Left lung (tissue), 10 donors: ENCODE measurements around the gene TOPBP1. TPM values are rescaled to one million over a fixed set of nuclear protein-coding genes. Genes with fewer than 3 reads are reported as not detected.

ENCODE experiments used
- ATAC-seq: fragments of 200-7000 bp; cut with Tn5 transposase; one replicate; pipeline ENCODE4 v1.9.1; 2020; ENCODE audit warnings: moderate library complexity
- DNase-seq, 4 donors: peaks; one replicate each; pipeline ENCODE4 v3.0.0-alpha.2; 2013 to 2020
- H3K27ac ChIP-seq, 2 donors: fragments of 200-600 bp; sonication (generic) in 1 of 2; one replicate each; pipeline versions ENCODE4 v1.5.0 to v1.8.0; 2020 to 2021
- H3K27me3 ChIP-seq, 2 donors: fragments of 200-600 bp; sonication (generic) in 1 of 2; one replicate each; pipeline versions ENCODE4 v1.5.0 to v1.8.0; 2020 to 2021
- H3K36me3 ChIP-seq, 2 donors: fragments of 200-600 bp; sonication (generic) in 1 of 2; one replicate each; pipeline versions ENCODE4 v1.5.0 to v1.8.0; 2020 to 2021
- H3K4me1 ChIP-seq, 2 donors: fragments of 200-600 bp; one replicate each; pipeline ENCODE4 v1.8.0; 2021
- H3K4me3 ChIP-seq, 2 donors: fragments of 200-600 bp; sonication (generic) in 1 of 2; one replicate each; pipeline versions ENCODE4 v1.5.0 to v1.8.0; 2020 to 2021; ENCODE audit warnings: mild to moderate bottlenecking in 1 of 2
- H3K9me3 ChIP-seq, 2 donors: fragments of 200-600 bp; sonication (generic) in 1 of 2; one replicate each; pipeline versions ENCODE4 v1.5.0 to v1.8.0; 2020 to 2021
- CTCF ChIP-seq, 2 donors: fragments of 200-600 bp; sonication (generic) in 1 of 2; IDR thresholded peaks; one replicate each; pipeline versions ENCODE4 v1.5.0 to v1.8.0; 2021; ENCODE audit warnings: antibody characterized with exemption in 2 of 2
- intact Hi-C, 2 donors: fragments of 100-400 bp; cut with DNase I; formaldehyde crosslinking; loops; one replicate each; pipeline versions ENCODE4 v1.11.2 to v1.14.2; 2022
- polyA plus RNA-seq, 6 donors: library from polyadenylated mRNA; unstranded; fragments of 120-200 nt; gene quantifications; one replicate each; pipeline ENCODE4 v1.2.1, GENCODE V29; 2013; ENCODE audit not compliant: insufficient read length in 6 of 6
- total RNA-seq, 2 donors: library from RNA; stranded (reverse); fragmentation: NEBNext Ultra II Directional; extraction: Animal tissue kit (Norgen Biotek cat#: 25700); gene quantifications; one replicate each; pipeline ENCODE4 v1.2.1, GENCODE V29; 2021
- donor health status: DM: no; HTN: yes; CAD: no.
- donor health status: DM: no; HTN: no; CAD: no.

TOPBP1 gene
- total and polyA plus RNA-seq, 8 donors: 17.5 to 55.2 (median 44.1) TPM

- peaks cover 30 to 67% of the 10 kb centered on the region in 2 donors for H3K4me1 ChIP-seq
Measured at GRCh38 chr3:133572158-133573053, 89.3 kb downstream of the TOPBP1 start.

GRCh38 chr3:133570937-133571320 is 90.8 kb downstream of the TOPBP1 start:
- intact Hi-C loops: no loop called here
- TF ChIP-seq CTCF (IDR thresholded peaks at IDR 0.05): no peak
- no peak overlapping the region for H3K4me3 ChIP-seq
- peak overlapping the region in 1 of 2 donors; percentile 97 for H3K27ac ChIP-seq
- peaks cover 20 to 52% of the 10 kb centered on the region in 2 donors for H3K4me1 ChIP-seq
- H3K27me3 ChIP-seq: no peaks in the 10 kb centered on the region
- no peak for DNase-seq
- no peaks in the 10 kb centered on the region for H3K9me3 ChIP-seq
- H3K36me3 ChIP-seq: peaks cover 0 to 8% of the 10 kb centered on the region in 2 donors
- ATAC-seq: no peak

More at GRCh38 chr3:133572158-133573053, 89.3 kb downstream of the TOPBP1 start:
- peak overlapping the region in 1 of 2 donors; percentile 33 for H3K4me3 ChIP-seq
- intact Hi-C loops: no loop called here
- H3K27ac ChIP-seq: peak overlapping the region; percentile 95 to 97
- ATAC-seq (no peak), DNase-seq (no peak)
- no peaks in the 10 kb centered on the region for H3K27me3 ChIP-seq
- peaks cover 0 to 22% of the 10 kb centered on the region in 2 donors for H3K36me3 ChIP-seq
- no peaks in the 10 kb centered on the region for H3K9me3 ChIP-seq
- no peak for TF ChIP-seq CTCF (IDR thresholded peaks at IDR 0.05)

GRCh38 chr3:133570139-133570936 is 91.4 kb downstream of the TOPBP1 start:
- H3K4me3 ChIP-seq: no peak overlapping the region
- no peaks in the 10 kb centered on the region for H3K9me3 ChIP-seq
- intact Hi-C loops: no loop called here
- peaks cover 0 to 2% of the 10 kb centered on the region in 2 donors for H3K36me3 ChIP-seq
- H3K27ac ChIP-seq: peak overlapping the region; percentile 72 to 97
- H3K27me3 ChIP-seq: no peaks in the 10 kb centered on the region
- ATAC-seq: peak; percentile 4
- peak in 1 of 4 donors; percentile 33 for DNase-seq
- no peak for TF ChIP-seq CTCF (IDR thresholded peaks at IDR 0.05)
- H3K4me1 ChIP-seq: peaks cover 15 to 46% of the 10 kb centered on the region in 2 donors

DNA sequence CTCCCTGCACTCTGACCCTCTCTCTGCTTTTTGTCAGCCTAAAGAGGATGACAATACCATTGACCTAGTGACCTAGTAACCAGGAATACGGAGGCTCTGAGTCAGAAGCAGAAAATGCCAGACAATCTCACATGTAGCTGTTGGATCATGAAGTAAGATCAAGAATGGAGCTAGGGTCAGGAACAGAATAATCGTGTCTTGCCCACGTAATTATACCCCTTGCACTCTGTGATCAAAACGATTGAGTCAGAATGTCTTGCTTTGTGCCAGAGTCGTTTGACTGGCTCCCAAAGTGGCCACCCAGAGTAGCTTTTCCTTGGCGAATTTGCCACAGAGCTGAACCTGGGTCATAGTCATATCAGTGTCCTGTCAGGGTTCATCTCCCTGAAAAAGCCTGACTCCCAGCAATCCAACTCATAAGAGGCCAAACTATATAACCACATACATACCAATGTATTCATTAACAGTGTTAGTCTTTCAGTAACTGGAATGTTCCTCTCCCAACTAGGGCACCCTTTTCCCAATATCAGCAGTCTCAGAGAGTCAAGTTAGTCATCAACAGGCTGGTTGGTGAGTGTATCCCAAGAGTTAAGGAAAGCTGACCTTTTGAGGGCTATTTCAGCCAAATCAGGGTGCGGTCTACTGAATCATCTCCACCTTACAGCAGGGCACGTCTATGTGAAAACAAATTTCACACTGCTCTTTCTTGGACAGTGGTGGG is 93.3 kb downstream of the TOPBP1 start:
- no peak for ATAC-seq

More for the DNA sequence above, 93.3 kb downstream of the TOPBP1 start:
- Histone ChIP-seq H3K4me1 (peaks cover 11 to 41% of the 10 kb centered on the region in 2 donors), H3K9me3 (no peaks in the 10 kb centered on the region), H3K27ac (peak overlapping the region in 1 of 2 donors; percentile 97), H3K27me3 (no peaks in the 10 kb centered on the region), H3K4me3 (no peak overlapping the region), H3K36me3 (no peaks in the 10 kb centered on the region)
- intact Hi-C loops: no loop called here
- DNase-seq: no peak
- TF ChIP-seq CTCF (IDR thresholded peaks at IDR 0.05): no peak
